Activated T-helper 1 cell treated with Interleukin-2 at 50 U/mL for 16 hours (primary cell): ENCODE measurements around the gene RNASE4.
"Not testable (repeated sequence)": the region's sequence is repeated elsewhere in the genome, so short reads cannot be mapped to it uniquely, and the experiment has no call there.

ENCODE experiments used
- DNase-seq: peaks from one replicate; pipeline ENCODE4 v3.0.0-alpha.2; 2020; ENCODE audit warnings: low read depth

The RNASE4 gene

GRCh38 chr14:20683891-20684661, at the start of gene RNASE4:
Gene RNASE4, plus strand, starts transcription at chr14:20684560. Its CDS starts 14,812 bp downstream, at chr14:20699372.
- peak; percentile 63 for DNase-seq

- DNase-seq: no peak
These were observed 42.8 kb upstream of the RNASE4 start, which contains the start of gene OR6S1 for GRCh38 chr14:20641591-20641990. Gene OR6S1, minus strand, starts transcription at chr14:20641691. Its CDS starts 0 bp downstream, at chr14:20641691.

GRCh38 chr14:20642182-20642581, 42.2 kb upstream of the RNASE4 start:
- no peak for DNase-seq

- not testable (repeated sequence) for DNase-seq
These were observed 41.6 kb upstream of the RNASE4 start for GRCh38 chr14:20642755-20643154.

- DNase-seq: no peak
These were observed 39.8 kb upstream of the RNASE4 start for GRCh38 chr14:20644520-20644919.

GRCh38 chr14:20645481-20645880, 38.9 kb upstream of the RNASE4 start:
- DNase-seq: no peak

GRCh38 chr14:20652996-20653975, 31.1 kb upstream of the RNASE4 start:
- DNase-seq: no peak

- no peak for DNase-seq
These were observed 28.5 kb upstream of the RNASE4 start for GRCh38 chr14:20655851-20656250.

- DNase-seq: no peak
These were observed 28.1 kb upstream of the RNASE4 start for GRCh38 chr14:20656274-20656673.

- DNase-seq: no peak
These were observed 26.8 kb upstream of the RNASE4 start for GRCh38 chr14:20657216-20658211.

- DNase-seq: no peak
These were observed 26.1 kb upstream of the RNASE4 start for GRCh38 chr14:20658246-20658645.

- no peak for DNase-seq
These were observed 25.0 kb upstream of the RNASE4 start for GRCh38 chr14:20659336-20659735.

GRCh38 chr14:20659813-20660395, 24.5 kb upstream of the RNASE4 start:
- DNase-seq: no peak

- DNase-seq: no peak
These were observed 23.2 kb upstream of the RNASE4 start for GRCh38 chr14:20661197-20661596.

- peak; percentile 64 for DNase-seq
These were observed 21.2 kb upstream of the RNASE4 start for GRCh38 chr14:20662968-20663732.

GRCh38 chr14:20666400-20666961, 17.9 kb upstream of the RNASE4 start:
- not testable (repeated sequence) for DNase-seq

GRCh38 chr14:20667957-20668356, 16.4 kb upstream of the RNASE4 start:
- no peak for DNase-seq

GRCh38 chr14:20668969-20669368, 15.4 kb upstream of the RNASE4 start:
- no peak for DNase-seq

GRCh38 chr14:20671597-20672283, 12.6 kb upstream of the RNASE4 start:
- no peak for DNase-seq
